ENCODE results near the gene PDXK. TPM values are rescaled to one million over a fixed set of nuclear protein-coding genes. Genes with fewer than 3 reads are reported as not detected.

The PDXK gene
- total and polyA plus RNA-seq, 10 of the 15 experiments (the other 5 are each of a cell fraction or from before 2014, with no cell fraction given), result 3.7 to 141 (median 60.0) TPM

GRCh38 chr21:43789276-43790009 is 70.5 kb downstream of the PDXK start, which contains the start of gene RRP1 (continued):
- TF ChIP-seq REST (IDR thresholded peaks at IDR 0.05; ENCODE audit: low read depth, low read length), result no peak
- TF ChIP-seq ZNF384 (IDR thresholded peaks at IDR 0.05; ENCODE audit: borderline replicate concordance, low read depth, low read length), result no peak
- TF ChIP-seq BHLHE40 (IDR thresholded peaks at IDR 0.05; ENCODE audit: borderline replicate concordance in 1 of 2, low read depth in 2 of 2, low read length in 1 of 2), result peak; percentile 79 to 95
- peak; percentile 53 for TF ChIP-seq ELK1 (IDR thresholded peaks at IDR 0.05; ENCODE audit: low read depth, low read length)
- TF ChIP-seq IRF5 (IDR thresholded peaks at IDR 0.05; ENCODE audit: borderline replicate concordance), result no peak
- TF ChIP-seq SP1 (IDR thresholded peaks at IDR 0.05; ENCODE audit: low read depth, low read length), result peak; percentile 63
- peak; percentile 76 for TF ChIP-seq CHD2 (IDR thresholded peaks at IDR 0.05; ENCODE audit: borderline replicate concordance, low read depth, low read length)
- 0 out of 2 replicates have a peak, but pooled peaks have one; percentile 46 for TF ChIP-seq TAF1 (IDR thresholded peaks at IDR 0.05; ENCODE audit: borderline replicate concordance, low read depth, low read length)
- TF ChIP-seq TCF7 (IDR thresholded peaks at IDR 0.05; ENCODE audit: borderline replicate concordance), result no peak
- peak; percentile 86 for TF ChIP-seq ZNF687 (IDR thresholded peaks at IDR 0.05)
- peak; percentile 34; the same call in 1 of the 2 replicates for TF ChIP-seq RAD21 (IDR thresholded peaks at IDR 0.05; ENCODE audit: insufficient read depth, low read depth, low read length)
- TF ChIP-seq SREBF1 (IDR thresholded peaks at IDR 0.05; ENCODE audit: low read length), result no peak
- peak; percentile 66 for TF ChIP-seq NR2F1 (conservative IDR thresholded peaks at IDR 0.05)
- TF ChIP-seq HDAC2 (IDR thresholded peaks at IDR 0.05), result no peak
- no peak for TF ChIP-seq GABPA (IDR thresholded peaks at IDR 0.05; ENCODE audit: low read depth)
- TF ChIP-seq RFX5 (IDR thresholded peaks at IDR 0.05; ENCODE audit: low read depth, low read length), result peak; percentile 47; the same call in 1 of the 2 replicates
- TF ChIP-seq SMC3 (IDR thresholded peaks at IDR 0.05; ENCODE audit: borderline replicate concordance, low read length), result peak; percentile 54; the same call in 1 of the 2 replicates
- no peak for TF ChIP-seq ZNF274 (IDR thresholded peaks at IDR 0.05; ENCODE audit: insufficient read depth, insufficient read length)

Data from GM12878 (cell line).